Psoas muscle (tissue), 8 donors: ENCODE measurements around the gene S1PR4. TPM values are rescaled to one million over a fixed set of nuclear protein-coding genes. Genes with fewer than 3 reads are reported as not detected.

Experiments
- ATAC-seq, 4 donors: fragments of 200-7000 bp; cut with Tn5 transposase; one replicate each; pipeline ENCODE4 v1.9.1; 2020; ENCODE audit warnings: moderate library complexity in 3 of 4, mild to moderate bottlenecking in 2 of 4
- DNase-seq, 2 donors: peaks; one replicate each; pipeline ENCODE4 v3.0.0-alpha.2; 2020
- H3K27ac ChIP-seq: fragments of 200-600 bp; one replicate; pipeline ENCODE4 v1.8.0; 2022
- H3K27me3 ChIP-seq, 3 donors: fragments of 200-600 bp in 1 of 3; one replicate each; pipeline versions ENCODE4 v1.6.1 to v1.8.0; 2013 to 2022; ENCODE audit warnings: low read length in 2 of 3, mild to moderate bottlenecking in 2 of 3, moderate library complexity in 1 of 3; ENCODE audit not compliant: insufficient read depth in 3 of 3
- H3K36me3 ChIP-seq, 2 donors: fragments of 200-600 bp in 1 of 2; one replicate each; pipeline versions ENCODE4 v1.6.1 to v1.8.0; 2013 to 2022; ENCODE audit warnings: low read depth in 1 of 2, mild to moderate bottlenecking in 1 of 2, moderate library complexity in 1 of 2; ENCODE audit not compliant: insufficient read depth in 1 of 2
- H3K4me1 ChIP-seq: fragments of 200-600 bp; one replicate; pipeline ENCODE4 v1.8.0; 2022
- H3K4me3 ChIP-seq: fragments of 200-600 bp; one replicate; pipeline ENCODE4 v1.8.0; 2022; ENCODE audit warnings: mild to moderate bottlenecking
- H3K9me3 ChIP-seq: fragments of 200-600 bp; one replicate; pipeline ENCODE4 v1.8.0; 2022
- WGBS, 3 donors: extraction: QIAGEN DNeasy Blood & Tissue Kit; methylation state at CpG; one replicate each; pipeline versions ENCODE4 v1.1.6 to v1.1.7; 2013; 5-methylcytosine and 5-hydroxymethylcytosine counted together
- intact Hi-C, 2 donors: fragments of 100-400 bp; cut with DNase I; formaldehyde crosslinking; loops; one replicate each; pipeline versions ENCODE4 v1.11.0 to v1.14.2; 2022
- polyA plus RNA-seq, 3 donors: library from polyadenylated mRNA; stranded (reverse); fragments of 200-250 nt; gene quantifications; one replicate each; pipeline ENCODE4 v1.2.3, GENCODE V29; 2013
- total RNA-seq, 4 donors: library from RNA; stranded (reverse); fragmentation: NEBNext Ultra II Directional in 2 of 4; extraction: Animal tissue kit (Norgen Biotek cat#: 25700) in 2 of 4; gene quantifications; one replicate each; pipeline versions ENCODE4 v1.2.1 to v1.2.4, GENCODE V29; 2021 to 2023
- TF ChIP-seq, protein P1 (sequence below): fragments of 200-600 bp; IDR thresholded peaks from one replicate; pipeline ENCODE4 v1.8.0; 2022; ENCODE audit warnings: antibody characterized with exemption
- donor health status: healthy with polysubstance abuse.
- donor health status: DM: no; HTN: no; CAD: no; lungs with moderate emphysema.
- donor health status: Bipolar disorder and iron deficiency.
- donor health status: healthy.
- donor health status: DM: yes; HTN: yes; CAD: no.
- donor health status: DM: no; HTN: no; CAD: no.
- donor health status: DM: no; HTN: no; CAD: no.
- donor health status: DM: yes; HTN: yes; CAD: no.

S1PR4 gene
- total and polyA plus RNA-seq, 7 donors = 0.40 to 0.94 (median 0.75) TPM

DNA sequence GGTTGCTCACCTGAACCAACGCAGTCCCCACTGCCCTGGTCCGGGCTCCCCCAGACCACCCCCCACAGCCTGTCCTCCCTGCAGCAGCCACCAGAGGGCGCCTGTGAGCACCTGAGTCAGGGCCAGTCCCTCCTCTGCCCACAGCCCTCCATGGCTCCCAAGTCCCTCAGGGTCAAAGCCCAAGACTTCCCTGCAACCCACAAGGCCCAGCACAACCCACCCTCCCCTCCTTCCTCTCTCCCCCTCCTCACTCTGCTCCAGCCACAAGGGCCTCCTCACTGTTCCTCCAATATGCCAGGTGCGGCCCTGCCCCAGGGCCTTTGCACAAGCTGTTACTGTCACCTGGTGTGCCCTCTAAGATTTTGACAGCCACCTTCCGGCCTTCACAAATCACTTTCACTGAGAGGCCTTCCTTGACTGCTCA is 31.9 kb upstream of the S1PR4 start:
- ATAC-seq = no peak
- Histone ChIP-seq H3K4me3 (no peak overlapping the region), H3K27ac (no peak overlapping the region), H3K36me3 (no peaks in the 10 kb centered on the region), H3K9me3 (no peaks in the 10 kb centered on the region), H3K4me1 (no peaks in the 10 kb centered on the region), H3K27me3 (peaks cover 0 to 14% (median 4%) of the 10 kb centered on the region in 3 donors)
- no peak for DNase-seq
- WGBS, 3 donors = 56 to 63% (median 58%) methylated on average over 5 of the region's 5 CpGs
- TF ChIP-seq, protein P1, sequence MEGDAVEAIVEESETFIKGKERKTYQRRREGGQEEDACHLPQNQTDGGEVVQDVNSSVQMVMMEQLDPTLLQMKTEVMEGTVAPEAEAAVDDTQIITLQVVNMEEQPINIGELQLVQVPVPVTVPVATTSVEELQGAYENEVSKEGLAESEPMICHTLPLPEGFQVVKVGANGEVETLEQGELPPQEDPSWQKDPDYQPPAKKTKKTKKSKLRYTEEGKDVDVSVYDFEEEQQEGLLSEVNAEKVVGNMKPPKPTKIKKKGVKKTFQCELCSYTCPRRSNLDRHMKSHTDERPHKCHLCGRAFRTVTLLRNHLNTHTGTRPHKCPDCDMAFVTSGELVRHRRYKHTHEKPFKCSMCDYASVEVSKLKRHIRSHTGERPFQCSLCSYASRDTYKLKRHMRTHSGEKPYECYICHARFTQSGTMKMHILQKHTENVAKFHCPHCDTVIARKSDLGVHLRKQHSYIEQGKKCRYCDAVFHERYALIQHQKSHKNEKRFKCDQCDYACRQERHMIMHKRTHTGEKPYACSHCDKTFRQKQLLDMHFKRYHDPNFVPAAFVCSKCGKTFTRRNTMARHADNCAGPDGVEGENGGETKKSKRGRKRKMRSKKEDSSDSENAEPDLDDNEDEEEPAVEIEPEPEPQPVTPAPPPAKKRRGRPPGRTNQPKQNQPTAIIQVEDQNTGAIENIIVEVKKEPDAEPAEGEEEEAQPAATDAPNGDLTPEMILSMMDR = peak; percentile 50
- intact Hi-C loops = no loop called here

DNA sequence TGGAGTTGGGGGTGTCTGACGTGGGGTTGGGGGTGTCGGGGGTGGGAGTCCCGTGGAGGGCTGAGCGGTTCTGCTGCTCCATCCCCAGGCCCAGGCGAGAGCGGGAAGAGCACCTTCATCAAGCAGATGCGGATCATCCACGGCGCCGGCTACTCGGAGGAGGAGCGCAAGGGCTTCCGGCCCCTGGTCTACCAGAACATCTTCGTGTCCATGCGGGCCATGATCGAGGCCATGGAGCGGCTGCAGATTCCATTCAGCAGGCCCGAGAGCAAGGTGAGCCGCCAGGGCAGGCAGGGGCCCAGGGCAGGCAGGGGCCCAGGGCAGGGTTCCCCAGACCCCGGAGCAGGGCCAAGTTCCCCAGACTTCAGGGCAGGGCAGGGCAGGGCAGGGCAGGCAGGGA is 30.1 kb upstream of the S1PR4 start:
- intact Hi-C loops = no loop called here
- DNase-seq (no peak), ATAC-seq (no peak)
- TF ChIP-seq, protein P1 = no peak
- Histone ChIP-seq H3K27me3 (peaks cover 0 to 18% (median 4%) of the 10 kb centered on the region in 3 donors), H3K4me3 (no peak overlapping the region), H3K36me3 (no peaks in the 10 kb centered on the region), H3K9me3 (no peaks in the 10 kb centered on the region), H3K27ac (no peak overlapping the region), H3K4me1 (no peaks in the 10 kb centered on the region)
- 79 to 82% (median 80%) methylated on average over 20 of the region's 20 CpGs for WGBS, 3 donors

DNA sequence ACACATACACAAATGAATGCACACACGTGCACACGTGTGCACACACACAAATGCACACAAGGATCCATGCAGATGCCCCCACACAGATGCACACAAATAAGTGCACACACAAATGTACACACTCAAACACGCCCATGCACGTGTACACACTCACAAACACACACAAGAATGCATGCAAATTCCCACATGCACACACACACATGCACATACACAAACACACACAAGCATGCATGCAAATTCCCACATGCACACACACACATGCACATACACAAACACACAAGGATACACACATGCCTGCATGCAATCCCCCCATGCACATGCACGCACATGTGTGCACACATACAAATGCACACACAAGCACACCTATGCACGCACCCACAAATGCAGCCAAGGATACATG is 29.5 kb upstream of the S1PR4 start:
- no peak for ATAC-seq
- no peak for DNase-seq
- Histone ChIP-seq H3K36me3 (no peaks in the 10 kb centered on the region), H3K27me3 (peaks cover 0 to 18% (median 4%) of the 10 kb centered on the region in 3 donors), H3K4me1 (no peaks in the 10 kb centered on the region), H3K9me3 (no peaks in the 10 kb centered on the region), H3K4me3 (no peak overlapping the region), H3K27ac (no peak overlapping the region)
- TF ChIP-seq, protein P1 = no peak
- 88 to 93% (median 89%) methylated on average over 6 of the region's 6 CpGs for WGBS, 3 donors
- intact Hi-C loops = no loop called here

DNA sequence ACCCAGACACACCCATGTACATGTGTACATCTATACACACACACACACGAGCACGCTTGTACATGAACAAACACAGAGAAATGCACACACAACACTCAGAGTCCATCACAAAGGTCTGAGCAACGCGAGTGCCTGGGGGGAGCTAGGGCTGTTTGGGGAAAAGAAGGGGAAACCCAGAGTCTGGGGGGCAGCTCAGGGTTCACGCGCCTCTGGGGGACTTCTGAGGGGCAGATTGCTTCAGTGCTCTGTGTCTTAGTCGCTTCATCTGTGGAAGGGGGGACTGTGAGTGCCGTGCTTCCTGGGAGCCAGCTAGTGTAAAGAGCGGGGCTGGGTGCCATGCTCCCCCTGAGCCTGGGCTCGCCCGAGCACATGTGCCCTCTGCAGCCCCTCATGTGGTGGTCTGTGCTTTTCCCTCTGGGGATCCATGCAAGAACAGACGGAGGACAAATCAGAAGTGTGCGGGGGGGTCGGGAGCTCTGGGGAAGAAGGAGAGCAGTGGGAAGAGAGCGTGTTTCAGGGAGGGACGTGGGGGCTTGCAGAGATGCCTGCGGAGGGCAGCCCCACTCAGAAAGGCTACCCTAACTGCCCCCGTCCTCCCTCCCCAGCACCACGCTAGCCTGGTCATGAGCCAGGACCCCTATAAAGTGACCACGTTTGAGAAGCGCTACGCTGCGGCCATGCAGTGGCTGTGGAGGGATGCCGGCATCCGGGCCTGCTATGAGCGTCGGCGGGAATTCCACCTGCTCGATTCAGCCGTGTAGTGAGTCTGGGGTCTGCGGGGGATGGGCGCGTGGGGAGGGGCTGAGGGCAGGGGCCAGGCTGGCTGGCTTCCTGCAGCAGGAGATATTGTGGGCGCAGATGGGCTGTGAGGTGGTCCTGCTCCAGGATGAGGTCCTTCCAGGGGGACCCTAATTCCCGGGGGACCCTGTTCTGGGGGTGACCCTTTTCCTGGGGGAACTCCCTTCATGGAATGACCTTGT is 28.8 kb upstream of the S1PR4 start:
- no peak overlapping the region for H3K27ac ChIP-seq
- peaks cover 0 to 18% (median 4%) of the 10 kb centered on the region in 3 donors for H3K27me3 ChIP-seq
- intact Hi-C loops = no loop called here
- WGBS, 3 donors = 39 to 48% (median 42%) methylated on average over 35 of the region's 35 CpGs
- H3K4me1 ChIP-seq = no peaks in the 10 kb centered on the region
- no peaks in the 10 kb centered on the region for H3K9me3 ChIP-seq
- ATAC-seq (no peak), DNase-seq (no peak)
- TF ChIP-seq, protein P1 = no peak
- H3K36me3 ChIP-seq = no peaks in the 10 kb centered on the region
- H3K4me3 ChIP-seq = no peak overlapping the region
